Lower leg skin (tissue), 3 donors: ENCODE results near the gene EFNA4.

Source experiments
- POLR2A ChIP-seq, 2 donors: fragments of 450-650 bp; IDR thresholded peaks; one replicate each; pipeline ENCODE4 v1.6.1; 2016 to 2017; ENCODE audit warnings: antibody characterized with exemption in 2 of 2, mild to moderate bottlenecking in 1 of 2, moderate library complexity in 1 of 2
- TF ChIP-seq, protein P1 (sequence below), 3 donors: fragments of 450-650 bp; IDR thresholded peaks; one replicate each; pipeline ENCODE4 v1.5.1; 2016; ENCODE audit warnings: antibody characterized with exemption in 3 of 3, mild to moderate bottlenecking in 3 of 3, moderate library complexity in 2 of 3

GRCh38 chr1:155076371-155076770 is 12.8 kb downstream of the EFNA4 start:
- no peak for TF ChIP-seq POLR2A (IDR thresholded peaks at IDR 0.05)
- TF ChIP-seq, protein P1, sequence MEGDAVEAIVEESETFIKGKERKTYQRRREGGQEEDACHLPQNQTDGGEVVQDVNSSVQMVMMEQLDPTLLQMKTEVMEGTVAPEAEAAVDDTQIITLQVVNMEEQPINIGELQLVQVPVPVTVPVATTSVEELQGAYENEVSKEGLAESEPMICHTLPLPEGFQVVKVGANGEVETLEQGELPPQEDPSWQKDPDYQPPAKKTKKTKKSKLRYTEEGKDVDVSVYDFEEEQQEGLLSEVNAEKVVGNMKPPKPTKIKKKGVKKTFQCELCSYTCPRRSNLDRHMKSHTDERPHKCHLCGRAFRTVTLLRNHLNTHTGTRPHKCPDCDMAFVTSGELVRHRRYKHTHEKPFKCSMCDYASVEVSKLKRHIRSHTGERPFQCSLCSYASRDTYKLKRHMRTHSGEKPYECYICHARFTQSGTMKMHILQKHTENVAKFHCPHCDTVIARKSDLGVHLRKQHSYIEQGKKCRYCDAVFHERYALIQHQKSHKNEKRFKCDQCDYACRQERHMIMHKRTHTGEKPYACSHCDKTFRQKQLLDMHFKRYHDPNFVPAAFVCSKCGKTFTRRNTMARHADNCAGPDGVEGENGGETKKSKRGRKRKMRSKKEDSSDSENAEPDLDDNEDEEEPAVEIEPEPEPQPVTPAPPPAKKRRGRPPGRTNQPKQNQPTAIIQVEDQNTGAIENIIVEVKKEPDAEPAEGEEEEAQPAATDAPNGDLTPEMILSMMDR (IDR thresholded peaks at IDR 0.05), result no peak
